ENCODE data around the gene ARHGAP28.

- no peak for TF ChIP-seq TAF1 (IDR thresholded peaks at IDR 0.05; ENCODE audit: low read depth)
- no peak for TF ChIP-seq USF1 (IDR thresholded peaks at IDR 0.05)
- no peak for TF ChIP-seq RAD21 (IDR thresholded peaks at IDR 0.05; ENCODE audit: low read depth)
- TF ChIP-seq MAX (IDR thresholded peaks at IDR 0.05): no peak
- no peak for TF ChIP-seq EP300 (IDR thresholded peaks at IDR 0.05; ENCODE audit: borderline replicate concordance)
Measured at GRCh38 chr18:6730416-6731221, 1.1 kb downstream of the ARHGAP28 start.
